KOPT-K1 (cell line): ENCODE data around the gene HSF2BP.

ENCODE experiments used
- H3K27ac ChIP-seq: fragments of 200-600 bp; sonication (generic); 2 replicates; pipeline ENCODE4 v1.5.1; 2016; ENCODE audit warnings: antibody characterized with exemption, mild to moderate bottlenecking, low read depth, low read length; ENCODE audit not compliant: poor library complexity, severe bottlenecking
- H3K36me3 ChIP-seq: fragments of 200-600 bp; sonication (generic); 2 replicates; pipeline ENCODE4 v1.5.1; 2017; ENCODE audit warnings: antibody characterized with exemption, mild to moderate bottlenecking, low read length, moderate library complexity; ENCODE audit not compliant: insufficient read depth
- H3K9me3 ChIP-seq: fragments of 200-600 bp; sonication (generic); 2 replicates; pipeline ENCODE4 v1.5.1; 2017; ENCODE audit warnings: antibody characterized with exemption, low read length, mild to moderate bottlenecking; ENCODE audit not compliant: insufficient read depth, poor library complexity, severe bottlenecking

The HSF2BP gene

DNA sequence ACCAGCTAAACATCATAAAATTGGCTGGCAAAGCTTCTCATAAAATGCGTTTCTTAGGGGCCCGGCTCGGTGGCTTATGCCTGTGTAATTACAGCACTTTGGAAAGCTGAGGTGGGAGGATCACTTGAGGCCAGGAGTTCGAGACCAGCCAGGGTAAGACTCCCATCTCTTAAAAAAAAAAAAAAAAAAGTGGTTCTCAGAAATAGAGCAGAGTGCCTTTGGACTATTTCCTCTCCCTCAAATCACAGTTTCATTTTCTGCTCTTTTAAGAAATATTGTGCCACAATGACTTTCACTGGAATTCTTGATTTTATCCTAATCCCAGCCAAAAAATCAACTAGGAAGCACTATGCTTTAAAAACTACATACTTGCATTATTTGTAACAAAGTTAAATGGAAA, 13.3 kb downstream of the HSF2BP start:
- Histone ChIP-seq H3K9me3 (no peaks in the 10 kb centered on the region), H3K27ac (no peak overlapping the region), H3K36me3 (no peaks in the 10 kb centered on the region)

DNA sequence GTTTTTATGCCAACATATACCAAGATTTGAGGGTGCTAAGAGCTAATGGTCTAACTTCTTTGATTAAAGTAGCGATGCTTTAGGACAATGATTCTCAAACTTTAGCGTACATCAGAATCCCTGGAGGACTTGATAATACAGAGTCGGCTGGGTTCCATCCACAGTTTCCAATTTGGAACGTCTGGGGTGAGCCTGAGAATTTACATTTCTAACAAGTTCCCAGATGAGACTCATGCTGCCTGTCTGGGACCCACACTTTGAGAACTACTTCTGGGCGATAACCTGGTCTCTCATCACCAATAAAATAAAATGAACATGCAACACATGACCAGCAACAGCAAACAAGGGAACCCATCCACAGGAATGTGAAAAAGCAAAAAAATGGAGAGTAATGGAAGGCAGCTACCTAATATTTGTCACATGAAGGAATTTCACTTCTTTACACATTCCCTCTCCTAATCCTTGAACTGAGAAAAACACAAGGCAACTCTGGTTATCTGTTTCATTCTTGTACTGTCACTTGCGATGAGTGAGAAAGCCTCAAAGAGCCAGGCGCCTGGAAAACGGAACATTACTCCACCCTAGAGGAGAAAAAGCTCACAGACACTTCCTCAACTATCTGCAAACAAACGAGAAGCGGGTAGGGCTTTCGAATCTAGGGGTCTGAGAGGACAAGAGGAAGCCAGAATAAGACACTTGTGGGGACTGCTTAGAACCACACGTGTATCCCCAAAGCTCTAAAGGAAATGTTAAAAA, 14.0 kb downstream of the HSF2BP start:
- no peak overlapping the region for H3K27ac ChIP-seq
- no peaks in the 10 kb centered on the region for H3K9me3 ChIP-seq
- H3K36me3 ChIP-seq, result no peaks in the 10 kb centered on the region

DNA sequence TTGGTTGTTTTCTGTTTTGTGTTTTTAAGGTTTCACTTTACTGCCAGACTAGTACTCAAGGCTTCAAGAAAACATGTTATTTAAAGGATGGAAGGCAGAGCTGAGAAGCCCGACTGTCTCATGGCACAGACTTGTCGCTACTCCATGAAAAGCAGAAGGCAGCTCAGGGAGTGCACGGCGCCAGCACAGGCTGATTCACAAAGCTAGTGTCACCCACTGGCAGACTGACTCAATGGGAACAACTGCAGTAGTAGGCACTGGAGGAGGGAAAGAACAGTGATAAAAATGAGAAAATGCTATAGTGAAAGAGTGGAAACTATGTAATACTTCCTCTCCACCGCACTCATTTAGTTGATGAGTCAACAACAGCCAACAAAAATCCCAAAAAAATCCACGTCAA, 14.7 kb downstream of the HSF2BP start:
- no peaks in the 10 kb centered on the region for H3K36me3 ChIP-seq
- no peak overlapping the region for H3K27ac ChIP-seq
- no peaks in the 10 kb centered on the region for H3K9me3 ChIP-seq

DNA sequence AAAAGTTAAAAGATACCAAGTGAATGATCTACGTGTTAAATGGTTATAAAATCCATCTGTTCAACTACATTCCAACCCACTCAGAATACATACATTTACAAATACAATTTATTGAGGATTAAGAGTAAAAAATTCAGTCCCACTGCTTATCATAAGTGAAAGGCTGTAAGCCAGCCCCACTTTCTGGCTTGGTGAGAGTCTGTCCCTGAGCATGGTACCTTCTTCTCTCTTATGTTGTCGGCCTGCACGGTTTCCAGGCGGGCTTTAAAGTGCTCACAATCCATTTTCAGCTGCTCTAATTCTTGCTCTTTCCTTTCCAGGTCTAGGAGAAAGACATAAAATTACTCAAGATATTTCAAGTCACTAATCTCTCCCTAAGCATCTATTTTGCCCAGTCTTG, 15.2 kb downstream of the HSF2BP start:
- H3K27ac ChIP-seq, result no peak overlapping the region
- H3K9me3 ChIP-seq, result no peaks in the 10 kb centered on the region
- H3K36me3 ChIP-seq, result no peaks in the 10 kb centered on the region

- Histone ChIP-seq H3K9me3 (no peaks in the 10 kb centered on the region), H3K27ac (no peak overlapping the region), H3K36me3 (no peaks in the 10 kb centered on the region)
Measured at GRCh38 chr21:43643193-43643592, 16.1 kb downstream of the HSF2BP start.

DNA sequence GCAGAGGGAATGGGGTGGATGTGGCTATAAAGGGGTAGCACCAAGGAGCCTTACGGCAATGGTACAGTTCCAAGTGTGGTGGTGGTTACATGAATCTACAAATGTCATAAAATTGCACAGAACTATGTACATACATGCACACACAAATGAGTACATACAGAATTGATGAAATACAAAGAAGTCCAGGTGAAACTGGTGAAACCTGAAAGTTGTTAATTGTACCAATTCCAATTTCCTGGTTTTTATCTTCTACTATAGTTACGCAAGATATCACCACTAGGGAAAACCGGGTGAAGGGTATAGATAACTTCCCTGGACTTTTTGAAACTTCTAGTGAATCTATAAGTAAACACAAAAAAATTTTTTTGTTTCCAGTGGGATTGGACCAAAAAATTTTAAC, 18.9 kb downstream of the HSF2BP start:
- H3K27ac ChIP-seq, result no peak overlapping the region

DNA sequence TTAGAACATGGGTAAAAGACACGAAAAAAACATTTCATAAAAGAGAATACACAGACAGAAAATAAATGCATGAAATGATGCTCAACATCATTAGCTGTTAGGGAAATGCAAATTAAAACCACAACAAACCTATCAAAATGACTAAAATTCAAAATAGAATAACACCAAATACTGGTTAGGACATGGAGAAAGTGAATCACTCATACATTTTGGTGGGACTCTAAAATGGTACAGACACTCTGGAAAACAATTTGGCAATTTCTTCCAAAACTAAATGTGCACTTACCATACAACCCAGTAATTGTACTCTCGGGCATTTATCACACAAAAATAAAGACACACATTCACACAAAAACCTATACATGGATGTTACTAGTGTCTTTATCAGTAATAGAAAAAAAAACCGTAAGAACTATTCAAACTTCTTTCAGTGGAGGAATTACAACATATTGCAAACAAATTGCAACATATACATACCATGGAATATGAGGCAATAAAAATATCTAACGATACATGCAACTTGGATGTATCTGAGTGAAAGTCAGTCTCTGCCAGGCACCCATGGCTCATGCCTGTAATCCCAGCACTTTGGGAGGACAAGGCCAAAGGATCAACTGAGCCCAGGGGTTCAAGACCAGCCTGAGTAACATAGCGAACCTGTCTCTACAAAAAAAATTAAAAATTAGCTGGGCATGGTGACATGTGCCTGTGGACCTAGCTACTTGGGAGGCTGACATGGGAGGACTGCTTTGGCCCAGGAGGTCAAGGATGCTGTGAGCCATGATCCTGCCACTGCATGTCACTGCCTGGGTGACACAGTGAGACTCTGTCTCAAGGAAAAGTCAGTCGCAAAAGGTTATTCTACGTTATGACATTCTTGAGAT, 19.6 kb downstream of the HSF2BP start:
- Histone ChIP-seq H3K9me3 (no peaks in the 10 kb centered on the region), H3K36me3 (no peaks in the 10 kb centered on the region), H3K27ac (no peak overlapping the region)

More for the DNA sequence above, 18.9 kb downstream of the HSF2BP start:
- no peaks in the 10 kb centered on the region for H3K36me3 ChIP-seq
- H3K9me3 ChIP-seq, result no peaks in the 10 kb centered on the region

- Histone ChIP-seq H3K9me3 (no peaks in the 10 kb centered on the region), H3K36me3 (no peaks in the 10 kb centered on the region), H3K27ac (no peak overlapping the region)
Measured at GRCh38 chr21:43637530-43638158, 21.6 kb downstream of the HSF2BP start.

GRCh38 chr21:43635436-43635835, 23.9 kb downstream of the HSF2BP start:
- Histone ChIP-seq H3K36me3 (no peaks in the 10 kb centered on the region), H3K9me3 (no peaks in the 10 kb centered on the region), H3K27ac (no peak overlapping the region)

- no peaks in the 10 kb centered on the region for H3K36me3 ChIP-seq
- H3K9me3 ChIP-seq, result no peaks in the 10 kb centered on the region
- no peak overlapping the region for H3K27ac ChIP-seq
Measured at GRCh38 chr21:43634618-43635017, 24.7 kb downstream of the HSF2BP start.

DNA sequence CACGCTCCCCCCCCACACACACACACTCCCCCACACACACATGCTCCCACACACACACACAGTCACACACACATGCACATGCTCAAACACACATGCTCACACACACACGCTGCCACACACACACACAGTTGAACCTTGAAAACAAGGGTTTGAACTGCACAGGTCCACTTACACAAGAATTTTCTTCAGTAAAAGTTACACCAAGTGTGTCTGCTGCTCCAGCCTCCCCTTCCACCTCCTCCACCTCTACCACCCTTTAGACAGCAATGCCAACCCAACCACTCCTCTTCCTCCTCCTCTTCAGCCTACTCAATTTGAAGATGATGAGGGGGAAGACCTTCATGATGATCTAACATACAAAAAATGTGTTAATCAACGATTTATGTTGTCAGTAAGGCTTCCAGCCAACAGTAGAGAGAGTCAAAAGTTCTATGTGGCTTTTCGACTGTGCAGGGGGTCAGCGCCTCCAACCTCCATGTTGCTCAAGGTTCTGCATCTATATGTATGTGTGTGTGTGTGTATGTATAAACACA, 26.8 kb downstream of the HSF2BP start:
- Histone ChIP-seq H3K27ac (no peak overlapping the region), H3K36me3 (no peaks in the 10 kb centered on the region), H3K9me3 (peaks cover 6% of the 10 kb centered on the region)

- H3K36me3 ChIP-seq, result no peaks in the 10 kb centered on the region
- H3K9me3 ChIP-seq, result peaks cover 6% of the 10 kb centered on the region
- H3K27ac ChIP-seq, result no peak overlapping the region
Measured at GRCh38 chr21:43631411-43632107, 27.7 kb downstream of the HSF2BP start.

GRCh38 chr21:43627527-43627926, 31.8 kb downstream of the HSF2BP start:
- Histone ChIP-seq H3K36me3 (no peaks in the 10 kb centered on the region), H3K27ac (no peak overlapping the region), H3K9me3 (peaks cover 6% of the 10 kb centered on the region)

DNA sequence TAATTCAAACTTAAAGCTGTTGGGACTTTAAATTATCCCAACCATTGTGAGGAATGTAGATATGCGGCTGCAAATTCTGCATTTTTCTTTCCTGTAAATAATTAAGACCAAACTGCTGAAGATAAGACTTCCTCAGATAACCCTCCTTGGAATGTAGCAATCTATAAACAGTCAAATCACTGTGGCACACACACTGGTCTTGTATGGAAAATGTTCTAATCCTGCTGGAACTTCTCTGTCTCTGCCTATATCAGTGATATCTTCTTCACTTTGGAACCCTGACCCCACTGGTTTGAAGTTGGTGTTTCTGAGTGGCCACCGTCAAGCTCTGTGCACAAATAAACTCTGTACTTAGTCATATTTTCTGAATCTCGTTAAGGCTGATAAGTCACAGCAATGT, 32.9 kb downstream of the HSF2BP start:
- Histone ChIP-seq H3K9me3 (peaks cover 6% of the 10 kb centered on the region), H3K27ac (no peak overlapping the region), H3K36me3 (no peaks in the 10 kb centered on the region)
